ENCODE data around the gene AMFR.

Gene AMFR

DNA sequence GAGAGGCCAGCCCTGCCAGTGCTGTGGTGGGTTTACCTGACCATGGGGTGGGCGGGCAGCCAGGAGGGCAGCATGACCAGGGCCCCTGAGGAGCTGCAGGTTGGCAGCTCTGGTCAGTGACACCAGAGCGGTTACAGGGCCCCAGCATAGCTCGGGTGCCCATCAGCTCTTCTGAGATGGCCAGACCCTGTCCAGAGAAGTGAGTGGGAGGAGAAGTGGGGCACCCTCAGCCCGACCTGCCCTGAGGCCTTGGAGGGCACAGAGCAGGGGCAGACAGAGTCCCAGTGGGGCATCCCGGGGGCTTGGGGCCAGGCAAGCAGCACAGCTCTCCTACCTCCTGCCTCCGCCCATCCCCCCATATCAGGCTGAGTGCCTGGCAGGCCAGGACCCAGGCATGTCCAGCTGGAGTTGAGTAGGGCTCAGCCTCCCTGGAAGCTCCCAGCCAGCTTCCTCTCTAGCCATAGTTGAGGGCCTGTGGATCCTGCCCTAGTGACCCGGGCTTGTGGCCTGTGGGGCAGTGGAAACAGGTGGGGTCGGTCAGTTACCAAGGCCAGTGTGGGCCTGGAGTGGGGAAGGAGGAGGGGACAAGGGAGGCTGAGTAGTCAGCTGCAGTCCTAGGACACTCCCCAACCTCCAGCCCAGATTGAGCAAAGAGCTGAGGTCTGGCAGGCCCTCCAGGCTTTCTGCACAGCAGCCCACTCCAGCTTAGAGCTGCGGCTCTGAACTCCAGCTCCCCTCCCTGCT is 83.5 kb downstream of the AMFR start:
- FAIRE-seq (no peak), DNase-seq (ENCODE audit: insufficient read length) (no peak)
- TF ChIP-seq TAF1 (IDR thresholded peaks at IDR 0.05; ENCODE audit: borderline replicate concordance, low read depth, low read length), result no peak
- TF ChIP-seq POLR2AphosphoS5 (IDR thresholded peaks at IDR 0.05; ENCODE audit: low read depth, low read length), result no peak
- TF ChIP-seq POLR2A (IDR thresholded peaks at IDR 0.05; ENCODE audit: low read depth, low read length), result no peak

DNA sequence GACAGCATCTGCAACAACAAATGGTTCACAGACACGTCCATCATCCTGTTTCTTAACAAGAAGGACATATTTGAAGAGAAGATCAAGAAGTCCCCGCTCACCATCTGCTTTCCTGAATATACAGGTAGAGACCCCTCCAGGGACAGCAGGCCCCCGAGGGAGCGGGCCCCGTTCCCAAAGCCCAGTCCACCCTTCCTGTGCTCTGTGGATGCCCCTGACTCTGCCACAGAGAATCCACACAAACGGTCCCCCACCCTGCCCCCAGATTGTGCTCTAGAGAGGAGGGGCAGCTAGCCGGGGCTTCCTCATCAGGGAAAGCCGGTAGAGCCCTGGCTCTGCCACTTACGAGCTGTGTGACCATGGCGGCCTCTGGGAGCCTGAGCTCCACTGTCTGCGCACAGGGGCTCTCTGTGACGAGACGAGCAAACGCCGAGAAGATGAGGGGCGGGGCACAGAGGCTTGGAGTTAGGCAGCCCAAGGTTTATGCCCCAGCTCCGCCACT is 84.4 kb downstream of the AMFR start:
- FAIRE-seq (no peak), DNase-seq (ENCODE audit: insufficient read length) (no peak)
- TF ChIP-seq POLR2AphosphoS5 (IDR thresholded peaks at IDR 0.05; ENCODE audit: low read depth, low read length) (no peak), TAF1 (IDR thresholded peaks at IDR 0.05; ENCODE audit: borderline replicate concordance, low read depth, low read length) (no peak), POLR2A (IDR thresholded peaks at IDR 0.05; ENCODE audit: low read depth, low read length) (no peak)

DNA sequence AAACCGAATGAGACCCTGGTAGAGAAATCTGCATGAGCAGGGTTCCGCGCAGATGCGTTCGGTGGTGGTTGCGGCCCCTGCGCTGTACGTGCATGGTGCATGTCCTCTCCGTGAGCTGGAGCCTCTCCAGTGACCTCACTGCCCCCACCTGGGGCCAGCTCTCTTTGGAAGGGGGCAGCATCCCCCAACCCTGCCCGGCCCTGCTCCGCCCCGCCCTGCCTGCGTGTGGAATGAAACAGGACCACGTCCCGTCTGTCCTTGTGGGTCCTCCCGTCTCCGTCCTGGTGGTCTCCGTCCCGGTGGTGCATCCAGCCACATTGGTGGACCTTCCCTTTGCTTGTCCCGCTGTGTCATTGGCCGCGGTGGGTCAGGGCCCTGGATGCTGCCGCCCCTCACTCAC is 84.9 kb downstream of the AMFR start:
- no peak for FAIRE-seq
- no peak for DNase-seq (ENCODE audit: insufficient read length)
- TF ChIP-seq TAF1 (IDR thresholded peaks at IDR 0.05; ENCODE audit: borderline replicate concordance, low read depth, low read length) (no peak), POLR2AphosphoS5 (IDR thresholded peaks at IDR 0.05; ENCODE audit: low read depth, low read length) (no peak), POLR2A (IDR thresholded peaks at IDR 0.05; ENCODE audit: low read depth, low read length) (no peak)

DNA sequence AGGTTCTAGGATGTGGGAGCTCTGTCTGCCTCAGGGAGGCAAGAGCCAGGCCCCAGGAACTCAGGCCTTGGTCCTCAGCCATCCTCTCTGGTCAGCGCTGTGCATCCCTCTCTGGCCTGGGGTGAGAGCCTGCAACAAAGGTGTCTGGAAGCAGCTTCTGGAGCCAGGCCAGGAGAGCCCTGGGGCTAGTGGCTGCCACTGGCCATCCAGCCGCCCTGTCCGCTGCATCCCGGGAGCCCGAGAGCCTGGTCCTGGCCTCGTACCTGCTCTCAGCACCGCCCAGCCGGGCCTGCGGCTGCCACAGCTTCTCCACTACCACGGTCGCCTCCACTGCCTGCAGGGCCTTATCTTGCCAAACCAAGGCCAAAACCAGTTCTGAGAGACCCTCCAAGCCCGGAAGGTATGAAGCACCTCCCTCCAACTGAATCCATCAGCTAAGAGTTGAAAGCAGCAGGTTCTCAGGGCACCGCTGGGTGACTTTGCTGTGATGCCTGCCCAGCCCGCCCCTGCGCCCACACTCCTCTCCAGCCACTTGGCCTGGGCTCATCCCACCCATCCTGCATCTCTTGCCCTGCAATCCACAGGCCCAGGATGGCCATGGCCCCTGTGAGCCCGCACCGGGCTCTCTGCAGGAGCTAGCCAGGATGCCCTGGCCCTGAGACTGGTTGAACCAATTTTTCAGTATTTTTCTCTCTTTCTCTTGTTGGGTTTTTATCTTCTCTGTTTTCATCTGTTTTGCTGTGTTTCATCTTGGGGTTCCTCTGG is 85.7 kb downstream of the AMFR start:
- no peak for TF ChIP-seq TAF1 (IDR thresholded peaks at IDR 0.05; ENCODE audit: borderline replicate concordance, low read depth, low read length)
- TF ChIP-seq POLR2AphosphoS5 (IDR thresholded peaks at IDR 0.05; ENCODE audit: low read depth, low read length), result no peak
- no peak for TF ChIP-seq POLR2A (IDR thresholded peaks at IDR 0.05; ENCODE audit: low read depth, low read length)
- DNase-seq (ENCODE audit: insufficient read length) (no peak), FAIRE-seq (no peak)

DNA sequence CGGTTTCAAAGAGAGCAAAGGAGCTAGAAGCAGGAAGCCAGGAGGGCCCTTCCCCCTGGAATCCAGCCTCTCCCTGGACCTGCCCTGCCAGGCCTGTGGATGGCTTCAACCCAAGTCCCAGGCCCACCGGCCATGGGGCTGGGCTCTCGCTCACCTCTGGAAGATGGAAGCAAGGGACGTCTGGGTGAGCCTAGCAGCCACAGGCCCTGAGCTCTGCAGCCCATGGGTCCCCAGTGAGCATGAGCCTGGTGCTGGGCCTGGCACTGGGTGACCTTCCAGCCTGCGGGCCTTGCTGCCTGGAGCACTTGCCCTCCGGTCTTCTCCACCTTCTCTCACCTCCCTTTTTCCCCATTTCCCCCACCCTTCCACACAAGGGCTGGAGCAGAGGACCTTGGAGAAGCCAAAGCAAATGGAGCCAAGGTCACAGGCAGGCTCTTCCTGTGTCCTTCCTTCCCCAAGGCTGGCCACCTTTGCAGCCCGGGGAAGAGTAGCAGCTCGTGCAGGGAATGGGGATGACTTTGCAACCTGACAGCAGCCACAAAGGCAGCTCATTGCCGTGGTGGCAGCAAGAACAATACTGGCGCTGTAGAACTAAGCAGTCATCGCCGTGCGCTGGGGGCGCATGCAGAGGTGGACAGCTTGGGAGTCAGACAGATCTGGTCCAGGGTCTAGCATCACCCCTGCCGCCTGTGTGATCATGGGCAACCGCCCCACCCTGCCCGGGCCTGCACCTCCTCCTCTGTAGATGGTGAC is 86.6 kb downstream of the AMFR start:
- no peak for FAIRE-seq
- TF ChIP-seq POLR2AphosphoS5 (IDR thresholded peaks at IDR 0.05; ENCODE audit: low read depth, low read length) (no peak), TAF1 (IDR thresholded peaks at IDR 0.05; ENCODE audit: borderline replicate concordance, low read depth, low read length) (no peak), POLR2A (IDR thresholded peaks at IDR 0.05; ENCODE audit: low read depth, low read length) (no peak)
- no peak for DNase-seq (ENCODE audit: insufficient read length)

DNA sequence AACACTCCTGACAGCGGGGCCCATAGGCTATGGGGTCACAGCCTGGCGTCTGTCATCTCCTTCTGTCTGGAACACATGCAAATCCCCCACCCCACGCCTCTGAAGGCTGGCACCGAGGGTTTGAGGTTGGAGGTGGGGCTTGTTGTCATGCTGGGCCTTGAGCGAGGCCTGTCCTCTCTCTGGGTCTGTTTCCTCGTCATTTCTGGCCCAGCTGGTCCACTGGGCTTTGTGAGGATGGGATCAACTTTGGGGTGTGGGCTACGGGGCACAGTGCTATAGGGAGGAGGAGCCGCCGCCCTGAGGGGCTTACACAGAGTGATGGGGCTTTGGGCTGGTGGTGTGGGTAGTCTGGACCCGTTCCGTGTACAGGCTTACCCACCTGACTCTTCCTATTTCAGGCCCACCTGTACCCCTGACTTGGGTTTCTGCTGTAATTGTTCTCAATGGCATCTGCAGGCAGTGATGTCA is 87.5 kb downstream of the AMFR start:
- TF ChIP-seq POLR2AphosphoS5 (IDR thresholded peaks at IDR 0.05; ENCODE audit: low read depth, low read length), result no peak
- no peak for TF ChIP-seq TAF1 (IDR thresholded peaks at IDR 0.05; ENCODE audit: borderline replicate concordance, low read depth, low read length)
- TF ChIP-seq POLR2A (IDR thresholded peaks at IDR 0.05; ENCODE audit: low read depth, low read length), result no peak
- no peak for DNase-seq (ENCODE audit: insufficient read length)
- no peak for FAIRE-seq

DNA sequence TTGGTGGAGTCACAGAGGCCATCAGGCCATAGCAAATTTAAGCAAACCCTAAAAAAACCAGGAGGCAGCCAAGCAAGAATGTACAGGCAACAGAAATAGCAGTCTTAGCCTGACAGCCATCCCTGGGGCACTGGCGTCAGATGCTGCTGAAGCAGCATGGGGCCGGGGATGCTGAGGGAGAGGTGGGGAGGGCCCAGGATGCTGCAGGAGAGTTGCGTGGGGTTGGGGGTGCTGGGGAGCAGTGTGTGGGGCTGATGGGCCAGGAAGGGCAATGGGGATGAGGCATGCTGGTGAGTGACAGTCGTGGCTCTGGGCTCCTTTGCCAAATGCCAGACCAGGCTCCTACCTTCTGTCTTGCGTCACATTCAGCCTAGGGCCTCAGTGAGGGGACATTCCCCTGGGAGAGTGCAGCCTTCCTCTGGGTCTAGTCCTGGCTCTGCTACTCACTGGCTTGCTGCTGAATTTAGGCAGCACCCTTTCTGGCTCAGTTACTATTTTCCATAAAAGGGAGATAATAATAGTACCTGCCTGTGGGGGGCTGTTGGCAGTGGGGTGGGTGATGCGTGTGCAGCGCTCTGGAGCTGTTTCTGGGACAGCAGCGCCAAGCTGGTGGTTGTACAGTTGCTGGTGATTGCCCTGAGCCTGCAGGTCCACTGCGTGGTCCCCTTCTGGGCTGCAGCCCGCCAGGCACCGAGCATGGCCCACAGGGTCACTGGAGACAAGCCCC is 88.1 kb downstream of the AMFR start:
- FAIRE-seq (no peak), DNase-seq (ENCODE audit: insufficient read length) (no peak)
- TF ChIP-seq POLR2A (IDR thresholded peaks at IDR 0.05; ENCODE audit: low read depth, low read length), result no peak
- no peak for TF ChIP-seq POLR2AphosphoS5 (IDR thresholded peaks at IDR 0.05; ENCODE audit: low read depth, low read length)
- TF ChIP-seq TAF1 (IDR thresholded peaks at IDR 0.05; ENCODE audit: borderline replicate concordance, low read depth, low read length), result no peak

DNA sequence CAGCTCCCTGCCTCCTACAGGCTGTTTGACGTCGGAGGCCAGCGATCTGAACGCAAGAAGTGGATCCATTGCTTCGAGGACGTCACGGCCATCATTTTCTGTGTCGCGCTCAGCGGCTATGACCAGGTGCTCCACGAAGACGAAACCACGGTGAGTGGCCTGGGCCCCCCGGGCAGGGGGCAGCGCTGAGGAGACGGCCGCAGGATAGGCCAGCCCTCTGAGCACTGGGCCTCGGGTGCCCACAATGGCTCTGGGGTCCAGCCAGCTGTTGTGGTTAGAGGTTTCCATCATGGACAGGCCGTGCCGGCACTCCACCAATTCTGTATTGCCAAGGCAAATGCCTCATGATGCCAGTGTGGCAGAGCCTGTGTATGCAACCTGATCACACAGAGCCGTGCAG is 88.6 kb downstream of the AMFR start:
- TF ChIP-seq POLR2A (IDR thresholded peaks at IDR 0.05; ENCODE audit: low read depth, low read length) (no peak), TAF1 (IDR thresholded peaks at IDR 0.05; ENCODE audit: borderline replicate concordance, low read depth, low read length) (no peak), POLR2AphosphoS5 (IDR thresholded peaks at IDR 0.05; ENCODE audit: low read depth, low read length) (no peak)
- DNase-seq (ENCODE audit: insufficient read length) (no peak), FAIRE-seq (no peak)

DNA sequence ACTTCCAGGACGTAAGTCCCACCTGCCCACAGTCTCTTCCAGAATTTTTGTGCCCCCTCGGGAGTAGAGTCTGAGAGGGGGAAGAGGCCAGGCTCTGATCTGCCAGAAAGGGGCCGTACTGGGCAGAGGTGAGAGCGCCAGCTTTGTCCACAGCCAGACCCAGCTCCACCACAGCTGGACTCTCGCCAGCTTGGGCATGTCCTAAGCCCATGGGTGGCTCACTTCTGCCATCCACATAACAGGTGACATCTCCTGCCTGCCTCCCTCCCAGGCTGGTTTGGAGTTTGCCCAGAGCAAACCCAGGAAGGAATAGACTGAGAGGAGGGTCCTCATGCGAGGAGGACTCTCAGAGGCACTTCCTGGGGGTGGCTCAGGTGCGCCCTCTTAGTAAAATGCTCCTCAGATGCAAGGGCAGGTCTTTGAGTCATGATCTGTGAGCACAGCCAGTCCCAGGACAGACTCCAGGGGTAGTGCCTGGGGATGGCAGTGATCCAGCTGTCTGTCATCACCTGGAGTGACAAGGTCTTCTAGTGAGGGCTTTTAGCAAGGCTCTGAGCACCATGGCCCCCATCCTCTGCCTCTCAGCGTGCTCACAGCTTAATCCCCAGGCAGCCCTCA is 89.2 kb downstream of the AMFR start:
- FAIRE-seq, result no peak
- no peak for TF ChIP-seq TAF1 (IDR thresholded peaks at IDR 0.05; ENCODE audit: borderline replicate concordance, low read depth, low read length)
- no peak for TF ChIP-seq POLR2AphosphoS5 (IDR thresholded peaks at IDR 0.05; ENCODE audit: low read depth, low read length)
- TF ChIP-seq POLR2A (IDR thresholded peaks at IDR 0.05; ENCODE audit: low read depth, low read length), result no peak

DNA sequence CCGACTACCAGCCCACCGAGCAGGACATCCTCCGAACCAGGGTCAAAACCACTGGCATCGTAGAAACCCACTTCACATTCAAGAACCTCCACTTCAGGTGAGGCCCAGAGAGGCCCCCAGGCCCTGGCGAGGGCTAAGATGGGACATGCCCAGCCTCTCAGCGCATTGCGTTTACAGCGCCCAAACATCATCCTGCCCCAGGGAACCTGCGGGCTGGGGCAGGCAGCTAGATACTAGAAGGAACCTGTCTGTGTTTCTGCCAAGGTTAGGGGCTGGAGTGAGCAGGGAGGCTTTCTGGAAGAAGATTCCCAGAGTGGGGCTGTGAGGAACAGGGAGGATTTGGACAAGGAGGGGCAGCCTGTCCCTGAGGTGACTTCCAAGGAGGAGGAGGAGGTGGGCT is 90.6 kb downstream of the AMFR start:
- no peak for DNase-seq (ENCODE audit: insufficient read length)
- TF ChIP-seq TAF1 (IDR thresholded peaks at IDR 0.05; ENCODE audit: borderline replicate concordance, low read depth, low read length) (no peak), POLR2AphosphoS5 (IDR thresholded peaks at IDR 0.05; ENCODE audit: low read depth, low read length) (no peak), POLR2A (IDR thresholded peaks at IDR 0.05; ENCODE audit: low read depth, low read length) (no peak)
- no peak for FAIRE-seq

More for the DNA sequence above, 89.2 kb downstream of the AMFR start:
- no peak for DNase-seq (ENCODE audit: insufficient read length)

Measured in GM12892 (cell line).